HepG2 (cell line): ENCODE results near the gene UBAC1. TPM values are rescaled to one million over a fixed set of nuclear protein-coding genes. Genes with fewer than 3 reads are reported as not detected.

ENCODE experiments used
- ATRX ChIP-seq: sonication (generic); formaldehyde crosslinking; IDR thresholded peaks from 2 replicates; pipeline ENCODE4 v1.4.0; 2020; ENCODE audit warnings: missing genetic modification reagents, borderline replicate concordance
- JUN ChIP-seq: sonication (generic); formaldehyde crosslinking; IDR thresholded peaks from 2 replicates; pipeline ENCODE4 v1.4.0; 2020; ENCODE audit warnings: mild to moderate bottlenecking, missing genetic modification reagents
- MATR3 ChIP-seq: sonication (generic); formaldehyde crosslinking; IDR thresholded peaks from 2 replicates; pipeline ENCODE4 v1.4.0; 2020; ENCODE audit warnings: missing genetic modification reagents
- MYNN ChIP-seq: sonication (generic); formaldehyde crosslinking; IDR thresholded peaks from 2 replicates; pipeline ENCODE4 v1.4.0; 2020; ENCODE audit warnings: mild to moderate bottlenecking, low read depth, missing genetic modification reagents
- RAD21 ChIP-seq: fragments of 450-650 bp; formaldehyde crosslinking; IDR thresholded peaks from 2 replicates; pipeline ENCODE4 v1.5.0; 2020; ENCODE audit warnings: mild to moderate bottlenecking
- SIN3A ChIP-seq: IDR thresholded peaks from 2 replicates; pipeline ENCODE4 v1.6.1; 2011; ENCODE audit warnings: low read depth, mild to moderate bottlenecking, control low read depth, low read length, borderline replicate concordance
- ZC3H13 ChIP-seq: sonication (generic); formaldehyde crosslinking; IDR thresholded peaks from 2 replicates; pipeline ENCODE4 v1.8.1; 2023; ENCODE audit warnings: mild to moderate bottlenecking, missing genetic modification reagents, moderate library complexity
- ZNF232 ChIP-seq: sonication (generic); formaldehyde crosslinking; IDR thresholded peaks from 2 replicates; pipeline ENCODE4 v1.4.0; 2020; ENCODE audit warnings: missing genetic modification reagents, borderline replicate concordance
- ZNF615 ChIP-seq: sonication (generic); formaldehyde crosslinking; IDR thresholded peaks from 2 replicates; pipeline ENCODE4 v1.5.0; 2020; ENCODE audit warnings: mild to moderate bottlenecking, missing genetic modification reagents, borderline replicate concordance
- polyA plus RNA-seq, 8 experiments: library from polyadenylated mRNA; depleted of rRNA in 3 of 8; stranded (reverse) in 7 of 8; unstranded in 1 of 8; fragments of >200 nt; fragmentation: Illumina TruSeq in 4 of 8; extraction: Trizol in 4 of 8; gene quantifications; 2 replicates each; pipeline versions ENCODE4 v1.2.1 to v1.2.3, GENCODE V29; 2011 to 2016; ENCODE audit warnings: low read depth in 4 of 8, missing spikeins in 1 of 8, mixed read lengths in 1 of 8; ENCODE audit not compliant: insufficient read depth in 1 of 8
- total RNA-seq, 5 experiments: library from RNA; depleted of rRNA; stranded (reverse); fragments of >200 nt; fragmentation: Illumina TruSeq; extraction: Trizol; gene quantifications; 2 replicates each; pipeline ENCODE4 v1.2.3, GENCODE V29; 2016; ENCODE audit warnings: low read depth in 1 of 5
- TF ChIP-seq, protein P1 (sequence below): sonication (generic); formaldehyde crosslinking; IDR thresholded peaks from 2 replicates; pipeline ENCODE4 v1.4.0; 2020; ENCODE audit warnings: mild to moderate bottlenecking, missing genetic modification reagents
- TF ChIP-seq, protein P2 (sequence below): sonication (generic); formaldehyde crosslinking; IDR thresholded peaks from 2 replicates; pipeline ENCODE4 v1.4.0; 2020; ENCODE audit warnings: missing genetic modification reagents, low read depth, mild to moderate bottlenecking, borderline replicate concordance
- TF ChIP-seq, protein P3 (sequence below): sonication (generic); formaldehyde crosslinking; IDR thresholded peaks from 2 replicates; pipeline ENCODE4 v1.5.0; 2020; ENCODE audit warnings: missing genetic modification reagents, mild to moderate bottlenecking, borderline replicate concordance
- TF ChIP-seq, protein P4 (sequence below): sonication (generic); formaldehyde crosslinking; IDR thresholded peaks from 2 replicates; pipeline ENCODE4 v1.5.1; 2020; ENCODE audit warnings: missing genetic modification reagents, mild to moderate bottlenecking, borderline replicate concordance
- TF ChIP-seq, protein P5 (sequence below): sonication (generic); formaldehyde crosslinking; IDR thresholded peaks from 2 replicates; pipeline ENCODE4 v1.5.1; 2020; ENCODE audit warnings: missing genetic modification reagents, mild to moderate bottlenecking, borderline replicate concordance
- TF ChIP-seq, protein P6 (sequence below): sonication (generic); formaldehyde crosslinking; IDR thresholded peaks from 2 replicates; pipeline ENCODE4 v1.5.0; 2020; ENCODE audit warnings: missing genetic modification reagents

UBAC1 gene
- total and polyA plus RNA-seq, 2 of the 13 experiments (the other 11 are each of a cell fraction or from before 2014, with no cell fraction given) = 32.2 to 34.1 TPM

DNA sequence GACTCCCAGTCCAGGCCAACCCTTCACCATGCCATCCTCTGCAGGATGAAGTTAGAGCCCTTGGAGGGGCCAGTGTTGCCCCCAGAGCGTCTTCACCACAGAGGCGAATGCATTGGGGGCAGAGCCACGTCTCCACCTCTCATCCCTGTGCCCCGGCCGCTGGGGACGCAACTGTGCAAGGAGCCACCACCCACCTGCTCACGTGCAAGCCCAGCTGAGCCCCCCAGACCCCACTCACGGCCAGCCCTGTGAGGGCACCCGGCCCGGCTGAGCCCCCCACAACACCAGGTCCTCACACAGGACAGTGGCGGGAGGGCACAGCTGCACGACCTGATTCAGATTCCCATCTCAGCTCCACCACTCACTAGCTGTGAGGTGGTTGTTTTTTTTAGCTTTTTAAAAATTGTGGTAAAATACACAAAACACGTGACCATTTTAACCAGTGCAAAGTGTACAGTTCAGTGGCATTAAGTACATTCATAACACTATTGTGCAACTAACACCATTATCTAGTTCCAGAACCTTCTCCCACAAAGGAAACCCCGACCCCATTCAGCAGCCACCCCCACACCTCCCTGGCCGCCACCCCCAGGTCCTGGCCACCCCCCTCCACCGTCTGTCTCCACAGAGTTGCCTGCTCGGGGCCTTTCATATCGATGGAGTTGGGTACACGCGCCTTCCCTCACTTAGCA lies 33.5 kb upstream of the UBAC1 start (continued):
- TF ChIP-seq, protein P1, sequence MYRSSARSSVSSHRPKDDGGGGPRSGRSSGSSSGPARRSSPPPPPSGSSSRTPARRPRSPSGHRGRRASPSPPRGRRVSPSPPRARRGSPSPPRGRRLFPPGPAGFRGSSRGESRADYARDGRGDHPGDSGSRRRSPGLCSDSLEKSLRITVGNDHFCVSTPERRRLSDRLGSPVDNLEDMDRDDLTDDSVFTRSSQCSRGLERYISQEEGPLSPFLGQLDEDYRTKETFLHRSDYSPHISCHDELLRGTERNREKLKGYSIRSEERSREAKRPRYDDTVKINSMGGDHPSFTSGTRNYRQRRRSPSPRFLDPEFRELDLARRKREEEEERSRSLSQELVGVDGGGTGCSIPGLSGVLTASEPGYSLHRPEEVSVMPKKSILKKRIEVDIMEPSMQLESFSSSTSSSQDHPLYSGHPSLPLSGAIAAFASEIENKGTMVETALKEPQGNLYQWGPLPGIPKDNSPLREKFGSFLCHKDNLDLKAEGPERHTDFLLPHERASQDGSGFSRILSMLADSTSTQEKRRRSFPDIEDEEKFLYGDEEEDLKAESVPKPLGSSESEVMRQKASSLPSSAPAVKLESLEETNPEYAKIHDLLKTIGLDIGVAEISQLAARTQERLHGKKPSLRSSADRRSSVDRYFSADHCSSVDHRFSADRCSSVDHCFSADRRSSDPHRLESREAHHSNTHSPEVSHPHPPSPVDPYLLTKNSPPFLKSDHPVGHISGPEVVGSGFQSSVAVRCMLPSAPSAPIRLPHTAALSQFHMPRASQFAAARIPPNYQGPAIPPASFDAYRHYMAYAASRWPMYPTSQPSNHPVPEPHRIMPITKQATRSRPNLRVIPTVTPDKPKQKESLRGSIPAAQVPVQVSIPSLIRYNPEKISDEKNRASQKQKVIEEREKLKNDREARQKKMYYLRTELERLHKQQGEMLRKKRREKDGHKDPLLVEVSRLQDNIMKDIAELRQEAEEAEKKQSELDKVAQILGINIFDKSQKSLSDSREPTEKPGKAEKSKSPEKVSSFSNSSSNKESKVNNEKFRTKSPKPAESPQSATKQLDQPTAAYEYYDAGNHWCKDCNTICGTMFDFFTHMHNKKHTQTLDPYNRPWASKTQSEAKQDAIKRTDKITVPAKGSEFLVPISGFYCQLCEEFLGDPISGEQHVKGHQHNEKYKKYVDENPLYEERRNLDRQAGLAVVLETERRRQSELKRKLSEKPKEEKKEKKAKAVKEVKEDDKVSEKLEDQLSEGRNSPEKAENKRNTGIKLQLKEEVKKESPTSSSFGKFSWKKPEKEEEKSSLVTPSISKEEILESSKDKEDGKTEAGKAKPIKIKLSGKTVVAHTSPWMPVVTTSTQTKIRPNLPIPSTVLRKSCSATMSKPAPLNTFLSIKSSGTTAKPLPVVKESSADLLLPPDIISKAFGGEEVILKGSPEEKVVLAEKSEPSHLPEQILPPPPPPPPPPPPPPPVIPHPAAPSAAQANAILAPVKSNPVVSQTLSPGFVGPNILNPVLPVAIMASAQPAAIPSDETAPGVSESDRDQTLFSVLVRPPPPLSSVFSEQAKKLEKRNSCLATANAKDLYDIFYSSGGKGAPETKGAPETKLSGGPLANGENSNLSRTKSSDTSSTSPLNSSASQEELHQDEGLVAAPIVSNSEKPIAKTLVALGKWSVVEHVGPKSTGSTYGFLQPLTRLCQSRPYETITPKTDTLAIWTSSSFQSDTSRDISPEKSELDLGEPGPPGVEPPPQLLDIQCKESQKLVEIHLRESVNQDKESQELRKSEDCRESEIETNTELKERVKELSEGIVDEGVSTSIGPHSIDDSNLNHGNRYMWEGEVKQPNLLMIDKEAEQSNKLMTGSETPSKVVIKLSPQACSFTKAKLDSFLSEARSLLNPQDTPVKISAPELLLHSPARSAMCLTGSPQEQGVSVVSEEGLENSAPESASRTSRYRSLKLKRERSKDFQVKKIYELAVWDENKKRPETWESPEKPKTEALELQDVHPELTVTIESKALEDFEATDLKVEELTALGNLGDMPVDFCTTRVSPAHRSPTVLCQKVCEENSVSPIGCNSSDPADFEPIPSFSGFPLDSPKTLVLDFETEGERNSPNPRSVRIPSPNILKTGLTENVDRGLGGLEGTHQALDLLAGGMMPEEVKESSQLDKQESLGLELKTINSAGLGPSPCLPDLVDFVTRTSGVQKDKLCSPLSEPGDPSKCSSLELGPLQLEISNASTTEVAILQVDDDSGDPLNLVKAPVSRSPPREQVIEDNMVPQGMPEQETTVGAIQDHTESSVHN (CRISPR knock-in tag) = no peak
- TF ChIP-seq, protein P2, sequence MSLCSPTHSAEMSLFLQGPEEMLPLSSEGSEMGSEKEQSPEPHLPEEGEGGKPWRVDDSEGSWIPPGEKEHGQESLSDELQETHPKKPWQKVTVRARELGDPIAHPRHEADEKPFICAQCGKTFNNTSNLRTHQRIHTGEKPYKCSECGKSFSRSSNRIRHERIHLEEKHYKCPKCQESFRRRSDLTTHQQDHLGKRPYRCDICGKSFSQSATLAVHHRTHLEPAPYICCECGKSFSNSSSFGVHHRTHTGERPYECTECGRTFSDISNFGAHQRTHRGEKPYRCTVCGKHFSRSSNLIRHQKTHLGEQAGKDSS = no peak
- TF ChIP-seq, protein P3, sequence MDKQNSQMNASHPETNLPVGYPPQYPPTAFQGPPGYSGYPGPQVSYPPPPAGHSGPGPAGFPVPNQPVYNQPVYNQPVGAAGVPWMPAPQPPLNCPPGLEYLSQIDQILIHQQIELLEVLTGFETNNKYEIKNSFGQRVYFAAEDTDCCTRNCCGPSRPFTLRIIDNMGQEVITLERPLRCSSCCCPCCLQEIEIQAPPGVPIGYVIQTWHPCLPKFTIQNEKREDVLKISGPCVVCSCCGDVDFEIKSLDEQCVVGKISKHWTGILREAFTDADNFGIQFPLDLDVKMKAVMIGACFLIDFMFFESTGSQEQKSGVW (CRISPR knock-in tag) = no peak
- no peak for TF ChIP-seq RAD21 (CRISPR knock-in tag)
- TF ChIP-seq MATR3 (CRISPR knock-in tag) = no peak
- no peak for TF ChIP-seq SIN3A
- TF ChIP-seq ZC3H13 (CRISPR knock-in tag) = no peak
- TF ChIP-seq, protein P4, sequence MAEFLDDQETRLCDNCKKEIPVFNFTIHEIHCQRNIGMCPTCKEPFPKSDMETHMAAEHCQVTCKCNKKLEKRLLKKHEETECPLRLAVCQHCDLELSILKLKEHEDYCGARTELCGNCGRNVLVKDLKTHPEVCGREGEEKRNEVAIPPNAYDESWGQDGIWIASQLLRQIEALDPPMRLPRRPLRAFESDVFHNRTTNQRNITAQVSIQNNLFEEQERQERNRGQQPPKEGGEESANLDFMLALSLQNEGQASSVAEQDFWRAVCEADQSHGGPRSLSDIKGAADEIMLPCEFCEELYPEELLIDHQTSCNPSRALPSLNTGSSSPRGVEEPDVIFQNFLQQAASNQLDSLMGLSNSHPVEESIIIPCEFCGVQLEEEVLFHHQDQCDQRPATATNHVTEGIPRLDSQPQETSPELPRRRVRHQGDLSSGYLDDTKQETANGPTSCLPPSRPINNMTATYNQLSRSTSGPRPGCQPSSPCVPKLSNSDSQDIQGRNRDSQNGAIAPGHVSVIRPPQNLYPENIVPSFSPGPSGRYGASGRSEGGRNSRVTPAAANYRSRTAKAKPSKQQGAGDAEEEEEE (CRISPR knock-in tag) = 0 out of 2 replicates have a peak, but pooled peaks have one; percentile 19
- TF ChIP-seq JUN = no peak
- no peak for TF ChIP-seq MYNN
- TF ChIP-seq ZNF615 (CRISPR knock-in tag) = no peak
- TF ChIP-seq, protein P5, sequence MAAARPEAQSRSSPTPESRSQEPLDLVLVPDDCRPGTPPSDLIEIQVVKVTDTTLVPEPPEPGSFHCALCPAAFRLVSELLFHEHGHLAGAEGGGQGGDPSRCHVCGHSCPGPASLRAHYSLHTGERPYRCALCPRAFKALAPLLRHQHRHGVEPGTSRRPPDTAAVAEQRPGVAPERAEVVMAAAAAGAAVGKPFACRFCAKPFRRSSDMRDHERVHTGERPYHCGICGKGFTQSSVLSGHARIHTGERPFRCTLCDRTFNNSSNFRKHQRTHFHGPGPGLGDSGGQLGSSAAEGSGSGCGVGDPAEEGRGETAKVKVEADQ = peak; percentile 61; the same call in 1 of the 2 replicates
- TF ChIP-seq, protein P6, sequence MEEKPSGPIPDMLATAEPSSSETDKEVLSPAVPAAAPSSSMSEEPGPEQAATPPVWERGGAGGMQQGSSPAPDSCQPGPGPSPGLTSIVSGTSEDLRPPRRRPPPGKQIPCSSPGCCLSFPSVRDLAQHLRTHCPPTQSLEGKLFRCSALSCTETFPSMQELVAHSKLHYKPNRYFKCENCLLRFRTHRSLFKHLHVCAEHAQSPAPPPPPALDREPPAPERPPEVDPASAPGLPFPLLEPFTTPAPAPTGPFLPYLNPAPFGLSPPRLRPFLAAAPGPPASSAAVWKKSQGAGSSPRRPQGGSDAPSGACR (CRISPR knock-in tag) = no peak
- no peak for TF ChIP-seq ATRX
- no peak for TF ChIP-seq ZNF232 (CRISPR knock-in tag)
